GM19328 (cell line): Measurements from ENCODE around the gene TAS1R3.

Experiments used
- ATAC-seq: cut with Tn5 transposase; IDR thresholded peaks from one replicate; pipeline ENCODE4 v1.9.1; 2021; ENCODE audit warnings: mild to moderate bottlenecking, moderate library complexity; ENCODE audit not compliant: unreplicated experiment

Gene TAS1R3

GRCh38 chr1:1294250-1294890, 36.7 kb upstream of the TAS1R3 start:
- ATAC-seq, result no peak

GRCh38 chr1:1295154-1295923, 35.7 kb upstream of the TAS1R3 start:
- no peak for ATAC-seq

- no peak for ATAC-seq
Measured at GRCh38 chr1:1296070-1297061, 34.7 kb upstream of the TAS1R3 start.

- ATAC-seq, result no peak
Measured at GRCh38 chr1:1297802-1298424, 33.2 kb upstream of the TAS1R3 start.

- ATAC-seq, result no peak
Measured at GRCh38 chr1:1298861-1299685, 32.0 kb upstream of the TAS1R3 start.

GRCh38 chr1:1299686-1300351, 31.3 kb upstream of the TAS1R3 start:
- no peak for ATAC-seq

GRCh38 chr1:1300352-1300739, 30.7 kb upstream of the TAS1R3 start:
- no peak for ATAC-seq

GRCh38 chr1:1302006-1302430, 29.1 kb upstream of the TAS1R3 start:
- ATAC-seq, result no peak

GRCh38 chr1:1302951-1303509, 28.1 kb upstream of the TAS1R3 start:
- no peak for ATAC-seq

GRCh38 chr1:1303736-1304135, 27.3 kb upstream of the TAS1R3 start:
- ATAC-seq, result no peak

- no peak for ATAC-seq
Measured at GRCh38 chr1:1304331-1305299, 26.5 kb upstream of the TAS1R3 start.

- no peak for ATAC-seq
Measured at GRCh38 chr1:1305300-1306069, 25.6 kb upstream of the TAS1R3 start.

GRCh38 chr1:1306070-1306660, 24.9 kb upstream of the TAS1R3 start:
- ATAC-seq, result no peak

GRCh38 chr1:1306661-1307260, 24.3 kb upstream of the TAS1R3 start:
- no peak for ATAC-seq

GRCh38 chr1:1307261-1307922, 23.7 kb upstream of the TAS1R3 start:
- no peak for ATAC-seq
